GM19193 (cell line): ENCODE measurements around the gene ST6GALNAC3.

Experiments
- POLR2A ChIP-seq: IDR thresholded peaks from 4 replicates; pipeline ENCODE4 v1.6.1; 2011; ENCODE audit not compliant: insufficient read depth, insufficient read length; ENCODE audit errors: extremely low read depth

ST6GALNAC3 gene

GRCh38 chr1:76059451-76059850 lies 15.1 kb upstream of the ST6GALNAC3 start:
- TF ChIP-seq POLR2A = no peak

- TF ChIP-seq POLR2A = no peak
Observed at GRCh38 chr1:76065270-76065669, 9.3 kb upstream of the ST6GALNAC3 start.

GRCh38 chr1:76066394-76066793 lies 8.2 kb upstream of the ST6GALNAC3 start:
- TF ChIP-seq POLR2A = no peak

- TF ChIP-seq POLR2A = no peak
Observed at GRCh38 chr1:76068542-76068941, 6.0 kb upstream of the ST6GALNAC3 start.

GRCh38 chr1:76068953-76069561 lies 5.5 kb upstream of the ST6GALNAC3 start:
- no peak for TF ChIP-seq POLR2A

GRCh38 chr1:76070538-76070937 lies 4.0 kb upstream of the ST6GALNAC3 start:
- TF ChIP-seq POLR2A = no peak

GRCh38 chr1:76073481-76073880 lies 1.1 kb upstream of the ST6GALNAC3 start:
- TF ChIP-seq POLR2A = no peak

- no peak for TF ChIP-seq POLR2A
Observed at GRCh38 chr1:76075188-76075489, 593 bp downstream of the ST6GALNAC3 start.

- TF ChIP-seq POLR2A = no peak
Observed at GRCh38 chr1:76075877-76076276, 1.3 kb downstream of the ST6GALNAC3 start.

- no peak for TF ChIP-seq POLR2A
Observed at GRCh38 chr1:76079475-76080227, 5.1 kb downstream of the ST6GALNAC3 start.

- no peak for TF ChIP-seq POLR2A
Observed at GRCh38 chr1:76080552-76081079, 6.1 kb downstream of the ST6GALNAC3 start.

- no peak for TF ChIP-seq POLR2A
Observed at GRCh38 chr1:76082062-76082461, 7.5 kb downstream of the ST6GALNAC3 start.

GRCh38 chr1:76083189-76083588 lies 8.6 kb downstream of the ST6GALNAC3 start:
- no peak for TF ChIP-seq POLR2A

GRCh38 chr1:76084029-76084627 lies 9.6 kb downstream of the ST6GALNAC3 start:
- no peak for TF ChIP-seq POLR2A

GRCh38 chr1:76084685-76085084 lies 10.1 kb downstream of the ST6GALNAC3 start:
- no peak for TF ChIP-seq POLR2A

GRCh38 chr1:76086109-76086508 lies 11.6 kb downstream of the ST6GALNAC3 start:
- no peak for TF ChIP-seq POLR2A
